Liver (tissue), 9 donors: ENCODE measurements around the gene PDE1C. TPM values are rescaled to one million over a fixed set of nuclear protein-coding genes. Genes with fewer than 3 reads are reported as not detected.

Source experiments
- DNase-seq: peaks from one replicate; pipeline ENCODE4 v3.0.0-alpha.2; 2017; ENCODE audit warnings: low spot score
- H3K27ac ChIP-seq, 2 donors: one replicate each; pipeline ENCODE4 v1.7.0; 2013; ENCODE audit warnings: inconsistent platforms in 2 of 2, low read length in 2 of 2, control low read depth in 1 of 2, low read depth in 1 of 2, mild to moderate bottlenecking in 1 of 2
- H3K27me3 ChIP-seq, 4 donors: one replicate each; pipeline versions ENCODE4 v1.6.1 to v1.7.0; 2013; ENCODE audit warnings: low read length in 3 of 4, inconsistent platforms in 1 of 4, mild to moderate bottlenecking in 1 of 4, moderate library complexity in 1 of 4; ENCODE audit not compliant: control insufficient read depth in 4 of 4, insufficient read depth in 4 of 4
- H3K36me3 ChIP-seq, 4 donors: one replicate each; pipeline versions ENCODE4 v1.6.1 to v1.7.0; 2013; ENCODE audit warnings: low read length in 3 of 4, mild to moderate bottlenecking in 3 of 4, low read depth in 1 of 4, moderate library complexity in 1 of 4; ENCODE audit not compliant: control insufficient read depth in 4 of 4, insufficient read depth in 3 of 4
- H3K4me1 ChIP-seq, 4 donors: one replicate each; pipeline versions ENCODE4 v1.6.1 to v1.7.0; 2013; ENCODE audit warnings: low read length in 3 of 4, mild to moderate bottlenecking in 3 of 4, moderate library complexity in 1 of 4; ENCODE audit not compliant: control insufficient read depth in 4 of 4, insufficient read depth in 4 of 4
- H3K4me3 ChIP-seq, 3 donors: one replicate each; pipeline versions ENCODE4 v1.6.1 to v1.7.0; 2013; ENCODE audit warnings: low read length in 3 of 3, control low read depth in 1 of 3, low read depth in 1 of 3, mild to moderate bottlenecking in 1 of 3
- H3K9ac ChIP-seq, 2 donors: one replicate each; pipeline ENCODE4 v1.7.0; 2013; ENCODE audit warnings: low read length in 2 of 2, mild to moderate bottlenecking in 2 of 2, moderate library complexity in 2 of 2, control low read depth in 1 of 2, low read depth in 1 of 2
- H3K9me3 ChIP-seq, 4 donors: one replicate each; pipeline versions ENCODE4 v1.6.1 to v1.7.0; 2013; ENCODE audit warnings: low read length in 3 of 4; ENCODE audit not compliant: control insufficient read depth in 4 of 4
- ATF3 ChIP-seq: IDR thresholded peaks from 2 replicates; pipeline ENCODE4 v1.6.1; 2016; ENCODE audit warnings: antibody characterized with exemption
- CTCF ChIP-seq: fragments of 150-350 bp; IDR thresholded peaks from 2 replicates; pipeline ENCODE4 v1.5.1; 2017; ENCODE audit warnings: improper control_type of control experiment, low read depth, low read length; ENCODE audit not compliant: missing input control
- EGR1 ChIP-seq, 2 donors: IDR thresholded peaks; 2 replicates each; pipeline ENCODE4 v1.6.1; 2016 to 2018; ENCODE audit warnings: antibody characterized with exemption in 2 of 2, low read depth in 2 of 2
- FOXA1 ChIP-seq: IDR thresholded peaks from 2 replicates; pipeline ENCODE4 v1.6.1; 2016; ENCODE audit warnings: antibody characterized with exemption
- GABPA ChIP-seq, 2 donors: IDR thresholded peaks in 1 of 2; conservative IDR thresholded peaks in 1 of 2; 2 replicates each; pipeline ENCODE4 v1.6.1; 2016; ENCODE audit warnings: antibody characterized with exemption in 2 of 2, mild to moderate bottlenecking in 1 of 2, moderate library complexity in 1 of 2
- HNF4A ChIP-seq, 2 donors: conservative IDR thresholded peaks; 2 replicates each; pipeline ENCODE4 v1.6.1; 2016; ENCODE audit warnings: antibody characterized with exemption in 2 of 2, mild to moderate bottlenecking in 2 of 2
- HNF4G ChIP-seq: IDR thresholded peaks from 2 replicates; pipeline ENCODE4 v1.6.1; 2016; ENCODE audit warnings: antibody characterized with exemption
- JUND ChIP-seq, 2 donors: IDR thresholded peaks; 2 replicates each; pipeline ENCODE4 v1.6.1; 2016; ENCODE audit warnings: antibody characterized with exemption in 2 of 2
- MAX ChIP-seq: IDR thresholded peaks from 2 replicates; pipeline ENCODE4 v1.6.1; 2016; ENCODE audit warnings: antibody characterized with exemption
- NR2F2 ChIP-seq: IDR thresholded peaks from 2 replicates; pipeline ENCODE4 v1.6.1; 2016; ENCODE audit warnings: antibody characterized with exemption
- REST ChIP-seq: IDR thresholded peaks from 2 replicates; pipeline ENCODE4 v1.6.1; 2016; ENCODE audit warnings: antibody characterized with exemption, mild to moderate bottlenecking
- RXRA ChIP-seq, 2 donors: IDR thresholded peaks; 2 replicates each; pipeline ENCODE4 v1.6.1; 2017 to 2018; ENCODE audit warnings: antibody characterized with exemption in 2 of 2, mild to moderate bottlenecking in 1 of 2
- SP1 ChIP-seq: IDR thresholded peaks from 2 replicates; pipeline ENCODE4 v1.6.1; 2018; ENCODE audit warnings: antibody characterized with exemption, mild to moderate bottlenecking
- TAF1 ChIP-seq: conservative IDR thresholded peaks from 2 replicates; pipeline ENCODE4 v1.6.1; 2016; ENCODE audit warnings: antibody characterized with exemption, mild to moderate bottlenecking
- YY1 ChIP-seq: IDR thresholded peaks from 2 replicates; pipeline ENCODE4 v1.6.1; 2016; ENCODE audit warnings: antibody characterized with exemption, mild to moderate bottlenecking
- ZBTB33 ChIP-seq: IDR thresholded peaks from 2 replicates; pipeline ENCODE4 v1.6.1; 2016; ENCODE audit warnings: antibody characterized with exemption
- WGBS: extraction: QIAGEN DNeasy Blood & Tissue Kit; methylation state at CpG from one replicate; pipeline ENCODE4 v1.1.7; 2013; 5-methylcytosine and 5-hydroxymethylcytosine counted together
- polyA plus RNA-seq, 2 donors: library from polyadenylated mRNA; stranded (reverse) in 1 of 2; unstranded in 1 of 2; fragments of 200-250 nt in 1 of 2; fragments of >200 nt in 1 of 2; fragmentation: Nextera tagmentation in 1 of 2; extraction: Ambion mirVana in 1 of 2; gene quantifications; one replicate each; pipeline versions ENCODE4 v1.2.1 to v1.2.3, GENCODE V29; 2013 to 2015
- total RNA-seq, 2 donors: library from RNA; depleted of rRNA; stranded (reverse); fragments of >200 nt; gene quantifications; one replicate each; pipeline ENCODE4 v1.2.3, GENCODE V29; 2014
- donor health status: healthy.
- donor health status: healthy.
- donor health status: healthy.
- donor health status: healthy.
- donor health status: healthy.

Gene PDE1C
- total and polyA plus RNA-seq, 4 donors = 0.05 to 0.92 (median 0.47) TPM; not detected in 1

GRCh38 chr7:31776616-31777015 lies 293.6 kb downstream of the PDE1C start (continued):
- TF ChIP-seq REST (no peak), SP1 (no peak), ATF3 (no peak)

- H3K9ac ChIP-seq = no peak overlapping the region
- H3K27ac ChIP-seq = no peak overlapping the region
- H3K4me3 ChIP-seq = no peak overlapping the region
- peaks cover 0 to 7% (median 0%) of the 10 kb centered on the region in 4 donors for H3K27me3 ChIP-seq
- no peaks in the 10 kb centered on the region for H3K9me3 ChIP-seq
- H3K36me3 ChIP-seq = no peaks in the 10 kb centered on the region
- no peaks in the 10 kb centered on the region for H3K4me1 ChIP-seq
- DNase-seq = no peak
- 46% methylated on average over 8 of the region's 8 CpGs for WGBS
- TF ChIP-seq EGR1 (IDR thresholded peaks at IDR 0.05; ENCODE audit: low read depth in 2 of 2) = no peak
- no peak for TF ChIP-seq RXRA (IDR thresholded peaks at IDR 0.05)
- TF ChIP-seq ATF3 = no peak
- no peak for TF ChIP-seq CTCF
- no peak for TF ChIP-seq NR2F2
- no peak for TF ChIP-seq HNF4G
- TF ChIP-seq MAX = no peak
- TF ChIP-seq SP1 = no peak
- no peak for TF ChIP-seq GABPA (IDR thresholded peaks at IDR 0.05 in 1 of 2, conservative IDR thresholded peaks at IDR 0.05 in 1 of 2)
- TF ChIP-seq YY1 = no peak
- no peak for TF ChIP-seq TAF1
- TF ChIP-seq FOXA1 = no peak
- TF ChIP-seq JUND (IDR thresholded peaks at IDR 0.05) = no peak
- no peak for TF ChIP-seq HNF4A (conservative IDR thresholded peaks at IDR 0.05)
- no peak for TF ChIP-seq ZBTB33
- TF ChIP-seq REST = no peak
Observed at GRCh38 chr7:31775556-31775955, 294.7 kb downstream of the PDE1C start.
